GM23338 (cell line): ENCODE results near the gene THSD7A. TPM values are rescaled to one million over a fixed set of nuclear protein-coding genes. Genes with fewer than 3 reads are reported as not detected.

ENCODE experiments used
- ATAC-seq: fragments of 200-7000 bp; cut with Tn5 transposase; 3 replicates; pipeline ENCODE4 v1.9.1; 2020
- DNase-seq: peaks from one replicate; pipeline ENCODE4 v3.0.0-alpha.2; 2015; ENCODE audit warnings: low spot score
- H2AFZ ChIP-seq: fragments of 200-600 bp; sonication (generic); 2 replicates; pipeline ENCODE4 v1.8.0; 2016; ENCODE audit warnings: antibody characterized with exemption, mild to moderate bottlenecking, moderate library complexity
- H3F3A ChIP-seq: fragments of 200-600 bp; sonication (generic); replicated peaks from 2 replicates; pipeline ENCODE4 v1.8.0; 2017; ENCODE audit warnings: antibody characterized with exemption, mixed run types, low read depth
- H3K27ac ChIP-seq: fragments of 200-600 bp; sonication (generic); 2 replicates; pipeline ENCODE4 v1.6.1; 2016; ENCODE audit warnings: low read depth
- H3K27me3 ChIP-seq: fragments of 200-600 bp; sonication (generic); 2 replicates; pipeline ENCODE4 v1.8.0; 2016; ENCODE audit warnings: mild to moderate bottlenecking, mixed run types, moderate library complexity; ENCODE audit not compliant: insufficient read depth
- H3K36me3 ChIP-seq: fragments of 200-600 bp; sonication (generic); 2 replicates; pipeline ENCODE4 v1.8.0; 2016; ENCODE audit warnings: mild to moderate bottlenecking; ENCODE audit not compliant: insufficient read depth
- H3K4me1 ChIP-seq: fragments of 200-600 bp; sonication (generic); 2 replicates; pipeline ENCODE4 v1.8.0; 2016; ENCODE audit warnings: mild to moderate bottlenecking, moderate library complexity; ENCODE audit not compliant: insufficient read depth
- H3K4me2 ChIP-seq: fragments of 200-600 bp; sonication (generic); 2 replicates; pipeline ENCODE4 v1.7.1; 2017; ENCODE audit warnings: mixed run types
- H3K4me3 ChIP-seq: fragments of 200-600 bp; sonication (generic); 2 replicates; pipeline ENCODE4 v1.6.1; 2016; ENCODE audit warnings: mixed run types
- H3K79me2 ChIP-seq: fragments of 200-600 bp; sonication (generic); replicated peaks from 2 replicates; pipeline ENCODE4 v1.8.0; 2017; ENCODE audit warnings: mild to moderate bottlenecking; ENCODE audit not compliant: insufficient read depth
- H3K9me2 ChIP-seq: fragments of 200-600 bp; sonication (generic); 2 replicates; pipeline ENCODE4 v1.8.0; 2017; ENCODE audit not compliant: insufficient read depth
- H4K20me1 ChIP-seq: fragments of 200-600 bp; sonication (generic); replicated peaks from 2 replicates; pipeline ENCODE4 v1.8.0; 2017; ENCODE audit warnings: mild to moderate bottlenecking; ENCODE audit not compliant: insufficient read depth
- H3K27ac Mint-ChIP-seq: 2 replicates; pipeline ENCODE4 v1.8.0; 2020; ENCODE audit warnings: inconsistent platforms, mild to moderate bottlenecking, moderate library complexity, mixed read lengths
- H3K27me3 Mint-ChIP-seq: 3 replicates; pipeline ENCODE4 v1.8.0; 2022; ENCODE audit warnings: low read depth, mild to moderate bottlenecking, moderate library complexity, mixed read lengths, inconsistent platforms; ENCODE audit not compliant: insufficient read depth, poor library complexity
- H3K36me3 Mint-ChIP-seq: 3 replicates; pipeline ENCODE4 v1.8.0; 2021; ENCODE audit warnings: low read depth, mild to moderate bottlenecking, inconsistent platforms, moderate library complexity, mixed read lengths
- H3K4me1 Mint-ChIP-seq: 3 replicates; pipeline ENCODE4 v1.8.0; 2020; ENCODE audit warnings: mild to moderate bottlenecking, inconsistent platforms, mixed read lengths
- H3K4me3 Mint-ChIP-seq: 3 replicates; pipeline ENCODE4 v1.8.0; 2021; ENCODE audit warnings: moderate library complexity, mild to moderate bottlenecking, inconsistent platforms, mixed read lengths
- H3K9me3 Mint-ChIP-seq: 3 replicates; pipeline ENCODE4 v1.8.0; 2020; ENCODE audit warnings: moderate library complexity, mild to moderate bottlenecking, inconsistent platforms, mixed read lengths
- CREB1 ChIP-seq: fragments of 250-450 bp; sonication (Bioruptor Pico); IDR thresholded peaks from 2 replicates; pipeline ENCODE4 v1.5.0; 2020; ENCODE audit warnings: low read depth, mild to moderate bottlenecking, moderate library complexity
- EZH2phosphoT487 ChIP-seq: fragments of 200-600 bp; sonication (generic); IDR thresholded peaks from one replicate; pipeline ENCODE4 v1.8.1; 2018; ENCODE audit warnings: antibody characterized with exemption; ENCODE audit not compliant: unreplicated experiment
- NANOG ChIP-seq: IDR thresholded peaks from 2 replicates; pipeline ENCODE4 v1.6.1; 2016; ENCODE audit warnings: antibody characterized with exemption, borderline replicate concordance
- ZNF331 ChIP-seq: fragments of 250-450 bp; sonication (Bioruptor Pico); IDR thresholded peaks from 2 replicates; pipeline ENCODE4 v1.5.0; 2020; ENCODE audit warnings: low read depth, mild to moderate bottlenecking, moderate library complexity
- polyA plus RNA-seq: library from polyadenylated mRNA; unstranded; fragments of >200 nt; fragmentation: Nextera tagmentation; extraction: Ambion mirVana; gene quantifications from 2 replicates; pipeline ENCODE4 v1.2.1, GENCODE V29; 2016
- total RNA-seq: library from RNA; depleted of rRNA; stranded (reverse); fragments of >200 nt; shearing (Covaris generic); gene quantifications from 2 replicates; pipeline ENCODE4 v1.2.3, GENCODE V29; 2014
- TF ChIP-seq, protein P1 (sequence below): fragments of 250-450 bp; sonication (Bioruptor Pico); IDR thresholded peaks from 2 replicates; pipeline ENCODE4 v1.5.0; 2020; ENCODE audit warnings: mild to moderate bottlenecking, moderate library complexity
- TF ChIP-seq, protein P2 (sequence below): IDR thresholded peaks from one replicate; pipeline ENCODE4 v1.6.1; 2018; ENCODE audit warnings: antibody characterized with exemption; ENCODE audit not compliant: unreplicated experiment
- TF ChIP-seq, protein P3 (sequence below): IDR thresholded peaks from 2 replicates; pipeline ENCODE4 v1.6.1; 2016; ENCODE audit warnings: antibody characterized with exemption

Gene THSD7A
- total and polyA plus RNA-seq, 2 experiments from 2014 or later, result 1.3 to 2.1 TPM

DNA sequence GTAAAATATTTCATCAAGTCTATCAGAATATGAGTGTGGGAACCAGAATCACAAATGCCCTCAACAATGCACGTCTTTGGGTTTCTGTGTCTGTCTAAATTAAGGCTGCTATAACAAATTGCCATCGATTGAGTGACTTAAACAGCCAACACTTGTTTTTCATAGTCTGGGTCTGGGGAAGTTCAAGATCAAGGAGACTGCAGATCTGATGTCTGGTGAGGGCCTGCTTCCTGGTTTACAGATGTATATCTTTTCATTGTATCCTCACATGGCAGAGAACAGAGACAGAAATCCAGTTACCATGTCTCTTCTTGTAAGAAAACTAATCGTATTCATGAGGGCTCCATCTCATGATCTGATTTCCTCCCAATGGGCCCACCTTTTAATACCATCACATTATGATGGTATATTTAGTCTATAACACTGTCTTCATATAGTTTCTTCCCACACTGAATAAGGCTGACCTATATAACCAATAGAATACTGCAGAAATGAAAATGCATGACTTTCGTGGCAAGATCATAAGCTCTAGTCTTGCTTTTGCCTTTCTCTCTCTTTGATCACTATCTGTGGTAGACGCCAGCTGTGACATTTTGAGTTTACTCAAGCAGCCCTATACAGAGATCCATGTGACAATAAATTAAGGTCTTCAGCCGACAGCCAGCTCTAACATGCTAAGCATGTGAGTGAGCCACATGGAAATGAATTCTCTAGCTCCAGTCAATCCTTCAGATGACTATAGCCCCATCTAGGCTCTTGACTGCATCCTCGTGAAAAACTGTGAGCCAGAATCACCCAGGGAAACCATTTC, 51.9 kb downstream of the THSD7A start:
- no peaks in the 10 kb centered on the region for H3K79me2 ChIP-seq
- no peaks in the 10 kb centered on the region for H4K20me1 ChIP-seq
- no peaks in the 10 kb centered on the region for H3F3A ChIP-seq
- H3K36me3 ChIP-seq, result no peaks in the 10 kb centered on the region
- no peaks in the 10 kb centered on the region for H3K36me3 Mint-ChIP-seq
- no peaks in the 10 kb centered on the region for H3K4me1 ChIP-seq
- no peaks in the 10 kb centered on the region for H3K9me2 ChIP-seq
- no peak overlapping the region for H3K4me3 ChIP-seq
- no peak for ATAC-seq
- no peaks in the 10 kb centered on the region for H3K9me3 Mint-ChIP-seq
- no peak overlapping the region for H2AFZ ChIP-seq
- H3K4me2 ChIP-seq, result no peak overlapping the region
- no peaks in the 10 kb centered on the region for H3K27me3 ChIP-seq
- no peak overlapping the region for H3K27ac ChIP-seq
- no peaks in the 10 kb centered on the region for H3K4me1 Mint-ChIP-seq
- no peak overlapping the region for H3K4me3 Mint-ChIP-seq
- DNase-seq, result no peak
- no peaks in the 10 kb centered on the region for H3K27me3 Mint-ChIP-seq
- no peak overlapping the region for H3K27ac Mint-ChIP-seq
- TF ChIP-seq EZH2phosphoT487 (no peak), NANOG (no peak), ZNF331 (no peak), CREB1 (CRISPR knock-in tag) (no peak)
- TF ChIP-seq, protein P1, sequence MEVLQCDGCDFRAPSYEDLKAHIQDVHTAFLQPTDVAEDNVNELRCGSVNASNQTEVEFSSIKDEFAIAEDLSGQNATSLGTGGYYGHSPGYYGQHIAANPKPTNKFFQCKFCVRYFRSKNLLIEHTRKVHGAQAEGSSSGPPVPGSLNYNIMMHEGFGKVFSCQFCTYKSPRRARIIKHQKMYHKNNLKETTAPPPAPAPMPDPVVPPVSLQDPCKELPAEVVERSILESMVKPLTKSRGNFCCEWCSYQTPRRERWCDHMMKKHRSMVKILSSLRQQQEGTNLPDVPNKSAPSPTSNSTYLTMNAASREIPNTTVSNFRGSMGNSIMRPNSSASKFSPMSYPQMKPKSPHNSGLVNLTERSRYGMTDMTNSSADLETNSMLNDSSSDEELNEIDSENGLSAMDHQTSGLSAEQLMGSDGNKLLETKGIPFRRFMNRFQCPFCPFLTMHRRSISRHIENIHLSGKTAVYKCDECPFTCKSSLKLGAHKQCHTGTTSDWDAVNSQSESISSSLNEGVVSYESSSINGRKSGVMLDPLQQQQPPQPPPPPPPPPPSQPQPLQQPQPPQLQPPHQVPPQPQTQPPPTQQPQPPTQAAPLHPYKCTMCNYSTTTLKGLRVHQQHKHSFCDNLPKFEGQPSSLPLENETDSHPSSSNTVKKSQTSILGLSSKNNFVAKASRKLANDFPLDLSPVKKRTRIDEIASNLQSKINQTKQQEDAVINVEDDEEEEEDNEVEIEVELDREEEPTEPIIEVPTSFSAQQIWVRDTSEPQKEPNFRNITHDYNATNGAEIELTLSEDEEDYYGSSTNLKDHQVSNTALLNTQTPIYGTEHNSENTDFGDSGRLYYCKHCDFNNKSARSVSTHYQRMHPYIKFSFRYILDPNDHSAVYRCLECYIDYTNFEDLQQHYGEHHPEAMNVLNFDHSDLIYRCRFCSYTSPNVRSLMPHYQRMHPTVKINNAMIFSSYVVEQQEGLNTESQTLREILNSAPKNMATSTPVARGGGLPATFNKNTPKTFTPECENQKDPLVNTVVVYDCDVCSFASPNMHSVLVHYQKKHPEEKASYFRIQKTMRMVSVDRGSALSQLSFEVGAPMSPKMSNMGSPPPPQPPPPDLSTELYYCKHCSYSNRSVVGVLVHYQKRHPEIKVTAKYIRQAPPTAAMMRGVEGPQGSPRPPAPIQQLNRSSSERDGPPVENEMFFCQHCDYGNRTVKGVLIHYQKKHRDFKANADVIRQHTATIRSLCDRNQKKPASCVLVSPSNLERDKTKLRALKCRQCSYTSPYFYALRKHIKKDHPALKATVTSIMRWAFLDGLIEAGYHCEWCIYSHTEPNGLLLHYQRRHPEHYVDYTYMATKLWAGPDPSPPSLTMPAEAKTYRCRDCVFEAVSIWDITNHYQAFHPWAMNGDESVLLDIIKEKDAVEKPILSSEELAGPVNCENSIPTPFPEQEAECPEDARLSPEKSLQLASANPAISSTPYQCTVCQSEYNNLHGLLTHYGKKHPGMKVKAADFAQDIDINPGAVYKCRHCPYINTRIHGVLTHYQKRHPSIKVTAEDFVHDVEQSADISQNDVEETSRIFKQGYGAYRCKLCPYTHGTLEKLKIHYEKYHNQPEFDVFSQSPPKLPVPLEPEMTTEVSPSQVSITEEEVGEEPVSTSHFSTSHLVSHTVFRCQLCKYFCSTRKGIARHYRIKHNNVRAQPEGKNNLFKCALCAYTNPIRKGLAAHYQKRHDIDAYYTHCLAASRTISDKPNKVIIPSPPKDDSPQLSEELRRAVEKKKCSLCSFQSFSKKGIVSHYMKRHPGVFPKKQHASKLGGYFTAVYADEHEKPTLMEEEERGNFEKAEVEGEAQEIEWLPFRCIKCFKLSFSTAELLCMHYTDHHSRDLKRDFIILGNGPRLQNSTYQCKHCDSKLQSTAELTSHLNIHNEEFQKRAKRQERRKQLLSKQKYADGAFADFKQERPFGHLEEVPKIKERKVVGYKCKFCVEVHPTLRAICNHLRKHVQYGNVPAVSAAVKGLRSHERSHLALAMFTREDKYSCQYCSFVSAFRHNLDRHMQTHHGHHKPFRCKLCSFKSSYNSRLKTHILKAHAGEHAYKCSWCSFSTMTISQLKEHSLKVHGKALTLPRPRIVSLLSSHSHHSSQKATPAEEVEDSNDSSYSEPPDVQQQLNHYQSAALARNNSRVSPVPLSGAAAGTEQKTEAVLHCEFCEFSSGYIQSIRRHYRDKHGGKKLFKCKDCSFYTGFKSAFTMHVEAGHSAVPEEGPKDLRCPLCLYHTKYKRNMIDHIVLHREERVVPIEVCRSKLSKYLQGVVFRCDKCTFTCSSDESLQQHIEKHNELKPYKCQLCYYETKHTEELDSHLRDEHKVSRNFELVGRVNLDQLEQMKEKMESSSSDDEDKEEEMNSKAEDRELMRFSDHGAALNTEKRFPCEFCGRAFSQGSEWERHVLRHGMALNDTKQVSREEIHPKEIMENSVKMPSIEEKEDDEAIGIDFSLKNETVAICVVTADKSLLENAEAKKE, result no peak
- TF ChIP-seq, protein P2, sequence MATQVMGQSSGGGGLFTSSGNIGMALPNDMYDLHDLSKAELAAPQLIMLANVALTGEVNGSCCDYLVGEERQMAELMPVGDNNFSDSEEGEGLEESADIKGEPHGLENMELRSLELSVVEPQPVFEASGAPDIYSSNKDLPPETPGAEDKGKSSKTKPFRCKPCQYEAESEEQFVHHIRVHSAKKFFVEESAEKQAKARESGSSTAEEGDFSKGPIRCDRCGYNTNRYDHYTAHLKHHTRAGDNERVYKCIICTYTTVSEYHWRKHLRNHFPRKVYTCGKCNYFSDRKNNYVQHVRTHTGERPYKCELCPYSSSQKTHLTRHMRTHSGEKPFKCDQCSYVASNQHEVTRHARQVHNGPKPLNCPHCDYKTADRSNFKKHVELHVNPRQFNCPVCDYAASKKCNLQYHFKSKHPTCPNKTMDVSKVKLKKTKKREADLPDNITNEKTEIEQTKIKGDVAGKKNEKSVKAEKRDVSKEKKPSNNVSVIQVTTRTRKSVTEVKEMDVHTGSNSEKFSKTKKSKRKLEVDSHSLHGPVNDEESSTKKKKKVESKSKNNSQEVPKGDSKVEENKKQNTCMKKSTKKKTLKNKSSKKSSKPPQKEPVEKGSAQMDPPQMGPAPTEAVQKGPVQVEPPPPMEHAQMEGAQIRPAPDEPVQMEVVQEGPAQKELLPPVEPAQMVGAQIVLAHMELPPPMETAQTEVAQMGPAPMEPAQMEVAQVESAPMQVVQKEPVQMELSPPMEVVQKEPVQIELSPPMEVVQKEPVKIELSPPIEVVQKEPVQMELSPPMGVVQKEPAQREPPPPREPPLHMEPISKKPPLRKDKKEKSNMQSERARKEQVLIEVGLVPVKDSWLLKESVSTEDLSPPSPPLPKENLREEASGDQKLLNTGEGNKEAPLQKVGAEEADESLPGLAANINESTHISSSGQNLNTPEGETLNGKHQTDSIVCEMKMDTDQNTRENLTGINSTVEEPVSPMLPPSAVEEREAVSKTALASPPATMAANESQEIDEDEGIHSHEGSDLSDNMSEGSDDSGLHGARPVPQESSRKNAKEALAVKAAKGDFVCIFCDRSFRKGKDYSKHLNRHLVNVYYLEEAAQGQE, result no peak
- TF ChIP-seq, protein P3, sequence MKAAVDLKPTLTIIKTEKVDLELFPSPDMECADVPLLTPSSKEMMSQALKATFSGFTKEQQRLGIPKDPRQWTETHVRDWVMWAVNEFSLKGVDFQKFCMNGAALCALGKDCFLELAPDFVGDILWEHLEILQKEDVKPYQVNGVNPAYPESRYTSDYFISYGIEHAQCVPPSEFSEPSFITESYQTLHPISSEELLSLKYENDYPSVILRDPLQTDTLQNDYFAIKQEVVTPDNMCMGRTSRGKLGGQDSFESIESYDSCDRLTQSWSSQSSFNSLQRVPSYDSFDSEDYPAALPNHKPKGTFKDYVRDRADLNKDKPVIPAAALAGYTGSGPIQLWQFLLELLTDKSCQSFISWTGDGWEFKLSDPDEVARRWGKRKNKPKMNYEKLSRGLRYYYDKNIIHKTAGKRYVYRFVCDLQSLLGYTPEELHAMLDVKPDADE, result no peak
